Renal pelvis (tissue), 4 donors: ENCODE data around the gene SUV39H1. TPM values are rescaled to one million over a fixed set of nuclear protein-coding genes. Genes with fewer than 3 reads are reported as not detected.

Source experiments
- DNase-seq: peaks from one replicate; pipeline ENCODE4 v3.0.0-alpha.2; 2013
- polyA plus RNA-seq, 3 donors: library from polyadenylated mRNA; unstranded; fragments of 120-200 nt; gene quantifications; one replicate each; pipeline ENCODE4 v1.2.1, GENCODE V29; 2013; ENCODE audit not compliant: insufficient read length in 3 of 3

SUV39H1 gene
- polyA plus RNA-seq, 3 donors = 7.0 to 8.2 (median 7.7) TPM

DNA sequence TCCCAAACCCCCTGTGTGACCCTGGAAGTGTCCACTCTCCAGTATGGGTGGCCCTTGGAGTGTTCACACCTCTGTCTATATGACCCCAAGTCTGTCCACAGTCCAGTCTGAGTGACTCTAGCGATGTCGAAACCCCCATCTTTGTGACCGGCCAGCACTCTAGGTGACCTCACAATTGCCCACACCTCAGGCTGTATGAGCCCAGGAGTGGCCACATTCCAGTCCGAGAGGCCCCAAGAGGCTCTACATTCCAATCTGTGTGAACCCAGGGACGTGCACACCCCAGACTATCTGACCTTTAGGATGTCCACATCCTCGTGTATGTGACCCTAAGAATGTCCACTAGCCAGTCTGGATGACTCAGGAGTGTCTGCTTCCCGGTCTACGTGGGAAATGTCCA lies 57.7 kb downstream of the SUV39H1 start:
- DNase-seq = no peak

Other genes with a start within 250 kb of the SUV39H1 start
- 10 to 100 TPM in 2 of 3 donors, 1 to 10 TPM in 1; 5.4 to 10.5 (median 10.3) TPM for gene SLC38A5, start 226.5 kb upstream of the SUV39H1 start, polyA plus RNA-seq
- gene FTSJ1, start 220.5 kb upstream of the SUV39H1 start, polyA plus RNA-seq = 10 to 100 TPM; 34.8 to 40.2 (median 39.5) TPM
- gene PORCN, start 187.7 kb upstream of the SUV39H1 start, polyA plus RNA-seq = 10 to 100 TPM in 1 of 3 donors, 1 to 10 TPM in 2; 7.5 to 10.7 (median 9.8) TPM
- 10 to 100 TPM; 78.3 to 82.8 (median 82.4) TPM for gene EBP, start 174.9 kb upstream of the SUV39H1 start, polyA plus RNA-seq
- gene TBC1D25, start 157.0 kb upstream of the SUV39H1 start, polyA plus RNA-seq = 10 to 100 TPM; 11.1 to 12.5 (median 11.7) TPM
- gene RBM3, start 122.2 kb upstream of the SUV39H1 start, polyA plus RNA-seq = 100 to 1,000 TPM; 220 to 346 (median 304) TPM
- 100 to 1,000 TPM; 145 to 177 (median 154) TPM for gene WDR13, start 99.2 kb upstream of the SUV39H1 start, polyA plus RNA-seq
- gene WAS, start 12.9 kb upstream of the SUV39H1 start, polyA plus RNA-seq = 1 to 10 TPM; 2.7 to 4.9 (median 4.0) TPM
- 1 to 10 TPM in 2 of 3 donors, under 1 TPM in 1; 0.79 to 1.4 (median 1.2) TPM for gene GLOD5, start 65.0 kb downstream of the SUV39H1 start, polyA plus RNA-seq
- gene GATA1, start 89.9 kb downstream of the SUV39H1 start, polyA plus RNA-seq = under 1 TPM; 0.44 to 0.87 (median 0.54) TPM
- gene HDAC6, start 105.3 kb downstream of the SUV39H1 start, polyA plus RNA-seq = 100 to 1,000 TPM; 165 to 202 (median 198) TPM
- gene ERAS, start 129.8 kb downstream of the SUV39H1 start, polyA plus RNA-seq = under 1 TPM in 2 of 3 donors, not detected in 1; 0.13 to 0.24 TPM
- 10 to 100 TPM; 14.1 to 20.0 (median 14.9) TPM for gene PCSK1N, start 138.9 kb downstream of the SUV39H1 start, polyA plus RNA-seq
- 10 to 100 TPM; 43.6 to 58.7 (median 52.7) TPM for gene TIMM17B, start 201.0 kb downstream of the SUV39H1 start, polyA plus RNA-seq
- gene PQBP1, start 201.2 kb downstream of the SUV39H1 start, polyA plus RNA-seq = 10 to 100 TPM; 76.5 to 86.0 (median 84.2) TPM
- 10 to 100 TPM; 28.7 to 38.8 (median 36.5) TPM for gene SLC35A2, start 214.9 kb downstream of the SUV39H1 start, polyA plus RNA-seq
- gene PIM2, start 222.3 kb downstream of the SUV39H1 start, polyA plus RNA-seq = 1 to 10 TPM; 6.5 to 7.9 (median 6.9) TPM